SKM-1 (cell line): Measurements from ENCODE around the gene CRYBB3.
"Not testable (repeated sequence)": the region's sequence is repeated elsewhere in the genome, so short reads cannot be mapped to it uniquely, and the experiment has no call there.

Experiments
- DNase-seq: peaks from one replicate; lab custom pipeline; 2025; ENCODE audit not compliant: unreplicated experiment; lab: John Stamatoyannopoulos, UW

The CRYBB3 gene

GRCh38 chr22:25204547-25204946, 4.9 kb downstream of the CRYBB3 start:
- not testable (repeated sequence) for DNase-seq

- no peak for DNase-seq
These were observed 6.2 kb downstream of the CRYBB3 start for GRCh38 chr22:25205847-25206246.

- no peak for DNase-seq
These were observed 7.3 kb downstream of the CRYBB3 start for GRCh38 chr22:25206998-25207397.

- no peak for DNase-seq
These were observed 8.0 kb downstream of the CRYBB3 start for GRCh38 chr22:25207553-25208157.

- DNase-seq, result no peak
These were observed 8.7 kb downstream of the CRYBB3 start for GRCh38 chr22:25208328-25208727.

- no peak for DNase-seq
These were observed 9.3 kb downstream of the CRYBB3 start for GRCh38 chr22:25208743-25209505.

GRCh38 chr22:25210793-25211192, 11.1 kb downstream of the CRYBB3 start:
- no peak for DNase-seq

GRCh38 chr22:25212337-25212736, 12.7 kb downstream of the CRYBB3 start:
- no peak for DNase-seq

GRCh38 chr22:25213221-25213620, 13.6 kb downstream of the CRYBB3 start:
- no peak for DNase-seq

GRCh38 chr22:25216230-25216629, 16.6 kb downstream of the CRYBB3 start:
- DNase-seq, result no peak

GRCh38 chr22:25219211-25219689, 19.6 kb downstream of the CRYBB3 start, which contains the start of gene CRYBB2:
Gene CRYBB2 (plus strand): TSS chr22:25219639. CDS start chr22:25221430, 1,791 bp downstream.
- no peak for DNase-seq

GRCh38 chr22:25219948-25220442, 20.3 kb downstream of the CRYBB3 start:
- DNase-seq, result no peak

- DNase-seq, result no peak
These were observed 22.1 kb downstream of the CRYBB3 start for GRCh38 chr22:25221790-25222189.

- no peak for DNase-seq
These were observed 23.7 kb downstream of the CRYBB3 start for GRCh38 chr22:25223269-25223850.

- no peak for DNase-seq
These were observed 29.2 kb downstream of the CRYBB3 start for GRCh38 chr22:25228822-25229221.

GRCh38 chr22:25230760-25231159, 31.1 kb downstream of the CRYBB3 start:
- DNase-seq, result not testable (repeated sequence)

- DNase-seq, result no peak
These were observed 32.6 kb downstream of the CRYBB3 start for GRCh38 chr22:25232301-25232700.

GRCh38 chr22:25233706-25234105, 34.0 kb downstream of the CRYBB3 start:
- DNase-seq, result not testable (repeated sequence)

- DNase-seq, result peak; percentile 47
These were observed 36.1 kb downstream of the CRYBB3 start for GRCh38 chr22:25235547-25236290.

- DNase-seq, result no peak
These were observed 36.8 kb downstream of the CRYBB3 start for GRCh38 chr22:25236417-25236816.

- no peak for DNase-seq
These were observed 37.8 kb downstream of the CRYBB3 start for GRCh38 chr22:25237503-25237902.
